ENCODE results near the gene VPS37C.
"Not testable (repeated sequence)": the region's sequence is repeated elsewhere in the genome, so short reads cannot be mapped to it uniquely, and the experiment has no call there.

- TF ChIP-seq CTCF, POLR2A (IDR thresholded peaks at IDR 0.05): not testable (repeated sequence)
Observed at GRCh38 chr11:61098261-61098660, 63.0 kb downstream of the VPS37C start.

Measured in transverse colon (tissue), 3 donors.